Mucosa of rectum (tissue), 2 donors: ENCODE measurements around the gene TRPV2.

Experiments used
- H3K27ac ChIP-seq, 2 donors: one replicate each; pipeline ENCODE4 v1.7.0; 2013; ENCODE audit warnings: inconsistent platforms in 2 of 2, low read depth in 2 of 2, low read length in 2 of 2
- H3K27me3 ChIP-seq, 2 donors: one replicate each; pipeline ENCODE4 v1.7.0; 2013; ENCODE audit warnings: low read length in 2 of 2; ENCODE audit not compliant: control insufficient read depth in 2 of 2, insufficient read depth in 2 of 2
- H3K36me3 ChIP-seq, 2 donors: one replicate each; pipeline ENCODE4 v1.7.0; 2013; ENCODE audit warnings: low read length in 2 of 2; ENCODE audit not compliant: control insufficient read depth in 2 of 2, insufficient read depth in 2 of 2
- H3K4me1 ChIP-seq, 2 donors: one replicate each; pipeline ENCODE4 v1.7.0; 2013; ENCODE audit warnings: low read length in 2 of 2, mild to moderate bottlenecking in 1 of 2; ENCODE audit not compliant: control insufficient read depth in 2 of 2, insufficient read depth in 2 of 2
- H3K4me3 ChIP-seq, 2 donors: one replicate each; pipeline ENCODE4 v1.7.0; 2013; ENCODE audit warnings: low read length in 2 of 2
- H3K9ac ChIP-seq, 2 donors: one replicate each; pipeline ENCODE4 v1.7.0; 2013; ENCODE audit warnings: low read length in 2 of 2, low read depth in 1 of 2, mild to moderate bottlenecking in 1 of 2
- H3K9me3 ChIP-seq, 2 donors: one replicate each; pipeline ENCODE4 v1.7.0; 2013; ENCODE audit warnings: low read length in 2 of 2; ENCODE audit not compliant: control insufficient read depth in 2 of 2
- donor health status: healthy.
- donor health status: Normal muscosa, but diverticular disease.

Gene TRPV2

GRCh38 chr17:16425202-16425601 is 9.8 kb downstream of the TRPV2 start:
- Histone ChIP-seq H3K27me3 (no peaks in the 10 kb centered on the region), H3K9me3 (no peaks in the 10 kb centered on the region), H3K9ac (no peak overlapping the region), H3K4me1 (peaks cover 0 to 2% of the 10 kb centered on the region in 2 donors), H3K36me3 (peaks cover 3 to 19% of the 10 kb centered on the region in 2 donors), H3K27ac (no peak overlapping the region), H3K4me3 (no peak overlapping the region)

DNA sequence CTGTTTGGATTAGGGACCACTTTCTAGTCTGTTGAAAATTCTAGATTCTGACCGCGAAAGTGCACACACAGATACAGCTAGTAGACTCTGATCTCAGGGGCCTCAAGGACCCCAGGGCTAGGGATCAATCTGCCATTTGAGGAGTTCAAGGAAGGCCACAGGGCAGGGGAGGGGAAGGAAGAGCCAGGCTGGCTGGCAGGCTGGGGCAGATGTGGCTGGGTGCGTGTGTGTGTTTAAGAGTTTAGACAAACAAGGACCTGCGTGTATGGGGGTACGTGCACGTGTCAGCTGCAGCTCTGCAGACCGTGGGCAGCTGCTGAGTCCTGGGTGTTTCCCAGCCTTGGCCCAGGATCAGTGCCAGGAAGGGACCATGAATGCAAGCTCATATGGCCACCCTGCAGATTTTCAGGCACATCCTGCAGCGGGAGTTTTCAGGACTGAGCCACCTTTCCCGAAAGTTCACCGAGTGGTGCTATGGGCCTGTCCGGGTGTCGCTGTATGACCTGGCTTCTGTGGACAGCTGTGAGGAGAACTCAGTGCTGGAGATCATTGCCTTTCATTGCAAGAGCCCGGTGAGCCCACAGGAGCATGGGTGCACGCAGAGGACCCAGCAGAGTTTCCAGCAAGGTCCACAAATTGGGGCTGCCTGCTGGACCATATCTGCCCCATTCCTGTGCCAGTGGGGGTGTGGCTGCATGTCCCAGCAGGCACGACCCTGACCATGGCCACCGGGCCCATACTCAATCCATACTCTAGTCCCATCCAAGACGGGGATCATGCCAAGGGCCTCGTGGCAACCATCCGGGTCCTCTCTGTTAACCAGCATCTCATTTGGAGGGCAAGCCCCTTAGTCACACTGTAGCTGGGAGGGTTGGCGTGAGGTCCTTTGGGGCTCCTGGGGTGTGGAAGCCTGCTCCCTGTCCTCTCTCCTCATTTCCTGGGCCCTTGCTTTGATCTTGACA is 10.6 kb downstream of the TRPV2 start:
- Histone ChIP-seq H3K9ac (no peak overlapping the region), H3K27ac (no peak overlapping the region)

GRCh38 chr17:16427020-16427419 is 11.6 kb downstream of the TRPV2 start:
- Histone ChIP-seq H3K4me3 (no peak overlapping the region), H3K27me3 (no peaks in the 10 kb centered on the region), H3K36me3 (peaks cover 3 to 19% of the 10 kb centered on the region in 2 donors), H3K27ac (no peak overlapping the region), H3K9ac (no peak overlapping the region), H3K4me1 (no peaks in the 10 kb centered on the region), H3K9me3 (no peaks in the 10 kb centered on the region)

More for the DNA sequence above, 10.6 kb downstream of the TRPV2 start:
- H3K4me3 ChIP-seq: no peak overlapping the region
- no peaks in the 10 kb centered on the region for H3K9me3 ChIP-seq
- H3K27me3 ChIP-seq: no peaks in the 10 kb centered on the region
- peaks cover 3 to 19% of the 10 kb centered on the region in 2 donors for H3K36me3 ChIP-seq
- H3K4me1 ChIP-seq: no peaks in the 10 kb centered on the region

GRCh38 chr17:16428098-16428882 is 12.9 kb downstream of the TRPV2 start:
- no peak overlapping the region for H3K27ac ChIP-seq
- H3K36me3 ChIP-seq: peaks cover 3 to 13% of the 10 kb centered on the region in 2 donors
- H3K9ac ChIP-seq: no peak overlapping the region
- H3K4me3 ChIP-seq: no peak overlapping the region
- H3K9me3 ChIP-seq: no peaks in the 10 kb centered on the region
- H3K27me3 ChIP-seq: no peaks in the 10 kb centered on the region
- H3K4me1 ChIP-seq: no peaks in the 10 kb centered on the region

GRCh38 chr17:16429083-16429482 is 13.7 kb downstream of the TRPV2 start:
- Histone ChIP-seq H3K36me3 (peaks cover 0 to 11% of the 10 kb centered on the region in 2 donors), H3K9me3 (no peaks in the 10 kb centered on the region), H3K4me3 (no peak overlapping the region), H3K9ac (no peak overlapping the region), H3K27ac (no peak overlapping the region), H3K4me1 (no peaks in the 10 kb centered on the region), H3K27me3 (no peaks in the 10 kb centered on the region)

DNA sequence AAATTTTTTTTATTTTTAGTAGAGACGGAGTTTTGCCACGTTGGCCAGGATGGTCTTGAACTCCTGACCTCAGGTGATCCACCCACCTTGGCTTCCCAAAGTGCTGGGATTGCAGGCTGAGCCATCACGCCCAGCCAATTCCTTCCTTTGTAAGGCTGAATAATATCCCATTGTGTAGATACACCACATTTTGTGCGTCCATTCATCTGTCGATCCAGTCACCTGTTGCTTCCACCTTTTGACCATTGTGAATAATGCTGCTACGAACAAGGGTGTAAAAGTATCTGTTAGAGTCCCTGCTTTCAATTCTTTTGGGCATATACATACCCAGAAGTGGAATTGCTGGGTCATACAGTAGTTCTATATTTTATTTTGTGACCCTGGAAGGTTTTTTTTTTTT is 15.3 kb downstream of the TRPV2 start:
- H3K36me3 ChIP-seq: peaks cover 0 to 11% of the 10 kb centered on the region in 2 donors
- H3K4me1 ChIP-seq: no peaks in the 10 kb centered on the region
- no peak overlapping the region for H3K9ac ChIP-seq
- no peak overlapping the region for H3K27ac ChIP-seq
- no peaks in the 10 kb centered on the region for H3K9me3 ChIP-seq
- H3K4me3 ChIP-seq: no peak overlapping the region
- H3K27me3 ChIP-seq: no peaks in the 10 kb centered on the region

DNA sequence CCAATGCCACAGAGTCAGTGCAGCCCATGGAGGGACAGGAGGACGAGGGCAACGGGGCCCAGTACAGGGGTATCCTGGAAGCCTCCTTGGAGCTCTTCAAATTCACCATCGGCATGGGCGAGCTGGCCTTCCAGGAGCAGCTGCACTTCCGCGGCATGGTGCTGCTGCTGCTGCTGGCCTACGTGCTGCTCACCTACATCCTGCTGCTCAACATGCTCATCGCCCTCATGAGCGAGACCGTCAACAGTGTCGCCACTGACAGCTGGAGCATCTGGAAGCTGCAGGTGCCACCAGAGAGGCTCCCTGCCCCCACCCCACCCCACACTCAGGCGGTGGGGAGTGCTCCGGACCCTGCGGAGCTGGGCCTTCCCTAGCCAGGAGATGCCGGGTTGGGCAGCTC is 16.6 kb downstream of the TRPV2 start:
- H3K27ac ChIP-seq: no peak overlapping the region
- H3K4me3 ChIP-seq: no peak overlapping the region
- H3K27me3 ChIP-seq: no peaks in the 10 kb centered on the region
- H3K9ac ChIP-seq: no peak overlapping the region
- no peaks in the 10 kb centered on the region for H3K9me3 ChIP-seq
- peaks cover 0 to 11% of the 10 kb centered on the region in 2 donors for H3K36me3 ChIP-seq
- no peaks in the 10 kb centered on the region for H3K4me1 ChIP-seq

DNA sequence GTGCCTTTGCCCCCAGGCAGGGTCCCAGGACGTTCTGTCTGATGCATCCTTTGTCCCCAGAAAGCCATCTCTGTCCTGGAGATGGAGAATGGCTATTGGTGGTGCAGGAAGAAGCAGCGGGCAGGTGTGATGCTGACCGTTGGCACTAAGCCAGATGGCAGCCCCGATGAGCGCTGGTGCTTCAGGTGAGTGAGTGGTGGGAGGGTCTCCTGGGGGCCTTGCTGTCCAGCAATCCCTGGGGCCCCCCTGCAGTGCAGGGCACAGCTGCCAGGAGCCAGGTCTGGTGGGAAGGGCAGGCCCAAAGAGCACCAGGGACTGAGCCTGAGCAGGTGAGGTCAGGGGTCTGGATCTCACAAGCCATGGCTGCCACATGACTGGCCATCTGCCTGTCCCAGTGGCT is 18.1 kb downstream of the TRPV2 start:
- Histone ChIP-seq H3K9ac (no peak overlapping the region), H3K27me3 (no peaks in the 10 kb centered on the region), H3K36me3 (peaks cover 0 to 6% of the 10 kb centered on the region in 2 donors), H3K9me3 (no peaks in the 10 kb centered on the region), H3K4me3 (no peak overlapping the region), H3K27ac (no peak overlapping the region), H3K4me1 (peaks cover 5% of the 10 kb centered on the region in 2 donors)

DNA sequence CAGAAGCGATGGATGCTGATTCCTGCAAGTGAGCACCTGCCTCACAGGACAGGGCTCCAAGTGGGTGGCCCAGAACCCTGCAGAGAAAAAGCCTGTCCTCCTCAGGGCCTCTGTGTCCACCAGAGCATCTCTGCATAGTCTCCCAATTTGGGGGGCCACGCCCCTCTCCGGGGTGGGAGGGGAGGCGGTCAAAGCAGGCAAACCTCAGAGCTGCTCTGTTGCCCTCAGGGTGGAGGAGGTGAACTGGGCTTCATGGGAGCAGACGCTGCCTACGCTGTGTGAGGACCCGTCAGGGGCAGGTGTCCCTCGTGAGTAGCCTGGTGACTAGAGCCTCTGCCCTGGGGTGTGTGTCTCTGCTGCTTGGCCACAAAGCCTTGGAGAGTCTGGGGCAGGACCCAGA is 19.3 kb downstream of the TRPV2 start:
- H3K9ac ChIP-seq: no peak overlapping the region
- H3K36me3 ChIP-seq: no peaks in the 10 kb centered on the region
- H3K27ac ChIP-seq: no peak overlapping the region
- H3K9me3 ChIP-seq: no peaks in the 10 kb centered on the region
- no peaks in the 10 kb centered on the region for H3K27me3 ChIP-seq
- no peak overlapping the region for H3K4me3 ChIP-seq
- H3K4me1 ChIP-seq: peaks cover 5% of the 10 kb centered on the region in 2 donors
